Adrenal gland (tissue), 5 donors: ENCODE measurements around the gene NR6A1.

Experiments used
- CTCF ChIP-seq, 6 experiments: fragments of 450-650 bp in 4 of 6; fragments of 200-600 bp in 2 of 6; sonication (generic) in 1 of 6; IDR thresholded peaks; 1 replicate in 5 of 6; 2 replicates in 1 of 6; pipeline versions ENCODE4 v1.5.1 to v1.8.0; 2016 to 2021; ENCODE audit warnings: antibody characterized with exemption in 6 of 6, mild to moderate bottlenecking in 2 of 6, moderate library complexity in 1 of 6
- POLR2A ChIP-seq, 2 donors: fragments of 450-650 bp; IDR thresholded peaks; one replicate each; pipeline ENCODE4 v1.6.1; 2017; ENCODE audit warnings: antibody characterized with exemption in 2 of 2, mild to moderate bottlenecking in 2 of 2, moderate library complexity in 1 of 2
- donor health status: DM: no; HTN: no; CAD: no.

GRCh38 chr9:124485201-124485600, 285.9 kb downstream of the NR6A1 start:
- no peak for TF ChIP-seq CTCF (IDR thresholded peaks at IDR 0.05)
- TF ChIP-seq POLR2A (IDR thresholded peaks at IDR 0.05), result no peak
